ENCODE results near the gene WDR20.
"Not testable (repeated sequence)": the region's sequence is repeated elsewhere in the genome, so short reads cannot be mapped to it uniquely, and the experiment has no call there.

WDR20 gene

GRCh38 chr14:102222751-102223150 lies 83.1 kb downstream of the WDR20 start:
- DNase-seq, result no peak

GRCh38 chr14:102223682-102224081 lies 84.0 kb downstream of the WDR20 start:
- DNase-seq, result no peak

GRCh38 chr14:102225386-102225785 lies 85.7 kb downstream of the WDR20 start:
- DNase-seq, result no peak

GRCh38 chr14:102225936-102226335 lies 86.2 kb downstream of the WDR20 start:
- no peak for DNase-seq

GRCh38 chr14:102226356-102227125 lies 86.8 kb downstream of the WDR20 start:
- DNase-seq, result no peak

- DNase-seq, result no peak
Measured at GRCh38 chr14:102227184-102227964, 87.7 kb downstream of the WDR20 start.

GRCh38 chr14:102229071-102229738 lies 89.5 kb downstream of the WDR20 start:
- no peak for DNase-seq

GRCh38 chr14:102229739-102230092 lies 90.0 kb downstream of the WDR20 start:
- no peak for DNase-seq

GRCh38 chr14:102230481-102231210 lies 90.9 kb downstream of the WDR20 start:
- DNase-seq, result no peak

GRCh38 chr14:102231476-102232347 lies 92.0 kb downstream of the WDR20 start:
- DNase-seq, result no peak

GRCh38 chr14:102232348-102232625 lies 92.6 kb downstream of the WDR20 start:
- DNase-seq, result no peak

GRCh38 chr14:102233081-102233480 lies 93.4 kb downstream of the WDR20 start:
- DNase-seq, result no peak

GRCh38 chr14:102234331-102235264 lies 94.9 kb downstream of the WDR20 start:
- no peak for DNase-seq

GRCh38 chr14:102235275-102235897 lies 95.7 kb downstream of the WDR20 start:
- peak; percentile 40 for DNase-seq

- no peak for DNase-seq
Measured at GRCh38 chr14:102236026-102236425, 96.3 kb downstream of the WDR20 start.

- no peak for DNase-seq
Measured at GRCh38 chr14:102238131-102238530, 98.4 kb downstream of the WDR20 start.

- DNase-seq, result no peak
Measured at GRCh38 chr14:102238766-102239165, 99.1 kb downstream of the WDR20 start.

GRCh38 chr14:102239231-102239630 lies 99.5 kb downstream of the WDR20 start:
- DNase-seq, result no peak

GRCh38 chr14:102240481-102240880 lies 100.8 kb downstream of the WDR20 start:
- DNase-seq, result not testable (repeated sequence)

- no peak for DNase-seq
Measured at GRCh38 chr14:102241147-102241546, 101.5 kb downstream of the WDR20 start.

GRCh38 chr14:102243795-102244194 lies 104.1 kb downstream of the WDR20 start:
- not testable (repeated sequence) for DNase-seq

Measured in NCI-H774 (cell line).